Tibial nerve (tissue), 4 donors: Measurements from ENCODE around the gene PRPH2.

Source experiments
- CTCF ChIP-seq, 5 experiments: fragments of 200-600 bp in 3 of 5; fragments of 450-650 bp in 2 of 5; sonication (generic) in 3 of 5; IDR thresholded peaks; one replicate each; pipeline ENCODE4 v1.5.1; 2016 to 2019; ENCODE audit warnings: antibody characterized with exemption in 5 of 5, mild to moderate bottlenecking in 3 of 5, moderate library complexity in 2 of 5
- EP300 ChIP-seq, 2 donors: sonication (generic); formaldehyde crosslinking; IDR thresholded peaks; one replicate each; pipeline ENCODE4 v1.6.1; 2017; ENCODE audit warnings: antibody characterized with exemption in 2 of 2, mild to moderate bottlenecking in 1 of 2
- POLR2A ChIP-seq, 2 donors: fragments of 450-650 bp; IDR thresholded peaks; one replicate each; pipeline ENCODE4 v1.6.1; 2017; ENCODE audit warnings: antibody characterized with exemption in 2 of 2, mild to moderate bottlenecking in 2 of 2, moderate library complexity in 2 of 2

- TF ChIP-seq CTCF (IDR thresholded peaks at IDR 0.05) (no peak), POLR2A (IDR thresholded peaks at IDR 0.05) (no peak), EP300 (IDR thresholded peaks at IDR 0.05) (no peak)
Measured at GRCh38 chr6:42754759-42755158, 32.4 kb upstream of the PRPH2 start.
